Caco-2 (cell line): ENCODE data around the gene BRF1. TPM values are rescaled to one million over a fixed set of nuclear protein-coding genes. Genes with fewer than 3 reads are reported as not detected.

Source experiments
- BruUV-seq: library from RNA; stranded (reverse); fragments of 400-500 nt; replicated peaks from 2 replicates; lab custom pipeline; 2021; lab: Mats Ljungman, UMichigan
- CTCF ChIA-PET: fragments of 300-600 bp; sonication (Branson Sonifier 250); formaldehyde crosslinking; loops from one replicate; lab custom pipeline; 2022; ENCODE audit warnings: antibody characterized with exemption; lab: Charles Lee
- POLR2A ChIA-PET: fragments of 300-600 bp; sonication (Branson Sonifier 250); formaldehyde crosslinking; loops from one replicate; lab custom pipeline; 2022; ENCODE audit warnings: antibody characterized with exemption; lab: Charles Lee
- DNase-seq, 2 experiments: peaks; one replicate each; pipeline versions ENCODE4 v3.0.0 to v3.0.0-alpha.2; 2020 to 2022
- H3K27me3 ChIP-seq: replicated peaks from 2 replicates; pipeline ENCODE4 v1.6.0; 2011; ENCODE audit warnings: low read length; ENCODE audit not compliant: control insufficient read depth, insufficient read depth
- H3K36me3 ChIP-seq: 2 replicates; pipeline ENCODE4 v1.5.1; 2011; ENCODE audit warnings: low read length; ENCODE audit not compliant: control insufficient read depth, insufficient read depth
- H3K4me1 ChIP-seq: fragments of 250-450 bp; sonication (Bioruptor Pico); 2 replicates; pipeline ENCODE4 v1.5.1; 2020; ENCODE audit warnings: mild to moderate bottlenecking
- H3K4me3 ChIP-seq: 2 replicates; pipeline ENCODE4 v1.5.1; 2011; ENCODE audit warnings: low read depth, mild to moderate bottlenecking, control low read depth, low read length
- H3K9me3 ChIP-seq: fragments of 250-450 bp; sonication (Bioruptor Pico); 2 replicates; pipeline ENCODE4 v1.5.1; 2020; ENCODE audit warnings: mild to moderate bottlenecking, moderate library complexity
- H3K27ac Mint-ChIP-seq: one replicate; pipeline ENCODE4 v1.8.0; 2022; ENCODE audit warnings: mixed read lengths; ENCODE audit not compliant: unreplicated experiment
- H3K27me3 Mint-ChIP-seq: one replicate; pipeline ENCODE4 v1.8.0; 2022; ENCODE audit warnings: mixed read lengths; ENCODE audit not compliant: insufficient read depth, unreplicated experiment
- H3K36me3 Mint-ChIP-seq: one replicate; pipeline ENCODE4 v1.8.0; 2022; ENCODE audit warnings: mild to moderate bottlenecking, mixed read lengths; ENCODE audit not compliant: insufficient read depth, unreplicated experiment
- H3K4me1 Mint-ChIP-seq: one replicate; pipeline ENCODE4 v1.8.0; 2022; ENCODE audit warnings: low read depth, mixed read lengths; ENCODE audit not compliant: unreplicated experiment
- H3K4me3 Mint-ChIP-seq: one replicate; pipeline ENCODE4 v1.8.0; 2022; ENCODE audit warnings: mild to moderate bottlenecking, moderate library complexity, mixed read lengths; ENCODE audit not compliant: unreplicated experiment
- H3K9me3 Mint-ChIP-seq: one replicate; pipeline ENCODE4 v1.8.0; 2022; ENCODE audit warnings: mixed read lengths; ENCODE audit not compliant: unreplicated experiment
- intact Hi-C: fragments of 100-400 bp; cut with micrococcal nuclease; formaldehyde crosslinking; loops from one replicate; pipeline ENCODE4 v1.10.0; 2022; ENCODE audit not compliant: unreplicated experiment
- total RNA-seq: library from RNA; stranded (reverse); gene quantifications from 2 replicates; pipeline ENCODE4 v1.2.3, GENCODE V29; 2022
- TF ChIP-seq, protein P1 (sequence below), 2 experiments: fragments of 200-600 bp in 1 of 2; IDR thresholded peaks; 1 replicate in 1 of 2; 2 replicates in 1 of 2; pipeline versions ENCODE4 v1.5.1 to v1.8.0; 2011 to 2022; ENCODE audit warnings: antibody characterized with exemption in 1 of 2, control low read depth in 1 of 2, inconsistent platforms in 1 of 2, low read depth in 1 of 2, low read length in 1 of 2, mild to moderate bottlenecking in 1 of 2, moderate library complexity in 1 of 2; ENCODE audit not compliant: insufficient read depth in 1 of 2, severe bottlenecking in 1 of 2, unreplicated experiment in 1 of 2

The BRF1 gene
- total RNA-seq, 1 experiment from 2014 or later = 43.6 TPM

DNA sequence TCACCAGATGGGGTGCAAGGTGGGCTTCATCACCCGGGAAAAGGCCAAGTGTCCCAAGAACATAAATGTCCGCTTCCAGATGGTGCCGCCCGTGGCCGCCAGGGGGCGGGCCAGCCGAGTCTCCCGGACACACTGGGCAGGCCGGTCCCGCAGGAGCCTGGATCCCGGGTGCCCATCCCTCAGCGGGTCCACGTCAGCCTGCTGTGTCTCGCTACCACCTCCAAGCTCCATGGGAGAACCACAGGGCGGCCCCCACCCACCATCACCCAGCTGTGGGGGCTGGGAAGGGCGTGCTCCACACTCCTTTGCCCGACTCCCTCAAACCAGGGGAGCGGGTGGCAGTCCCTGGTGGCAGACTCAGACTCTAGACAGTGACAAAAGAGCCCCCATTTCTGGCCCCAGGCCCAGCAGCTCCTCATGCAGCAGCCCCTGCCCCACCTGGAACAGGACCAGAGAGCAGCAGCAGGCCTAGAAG, 97.7 kb downstream of the BRF1 start:
- Mint-ChIP-seq H3K9me3 (no peaks in the 10 kb centered on the region), H3K36me3 (peaks cover 45% of the 10 kb centered on the region), H3K4me3 (no peak overlapping the region), H3K27ac (no peak overlapping the region), H3K4me1 (peaks cover 6% of the 10 kb centered on the region), H3K27me3 (peaks cover 4% of the 10 kb centered on the region)
- CTCF ChIA-PET = interaction anchor here (2.4 kb wide), 1 partner anchor 149 kb away, joined by 11 read pairs; no protein-coding TSS in a partner anchor
- peak; percentile 74 to 87 for DNase-seq
- Histone ChIP-seq H3K36me3 (no peaks in the 10 kb centered on the region), H3K27me3 (no peaks in the 10 kb centered on the region), H3K4me1 (0 out of 2 replicates have a peak, but pooled peaks cover 3% of the 10 kb centered on the region), H3K4me3 (no peak overlapping the region), H3K9me3 (no peaks in the 10 kb centered on the region)
- TF ChIP-seq, protein P1, sequence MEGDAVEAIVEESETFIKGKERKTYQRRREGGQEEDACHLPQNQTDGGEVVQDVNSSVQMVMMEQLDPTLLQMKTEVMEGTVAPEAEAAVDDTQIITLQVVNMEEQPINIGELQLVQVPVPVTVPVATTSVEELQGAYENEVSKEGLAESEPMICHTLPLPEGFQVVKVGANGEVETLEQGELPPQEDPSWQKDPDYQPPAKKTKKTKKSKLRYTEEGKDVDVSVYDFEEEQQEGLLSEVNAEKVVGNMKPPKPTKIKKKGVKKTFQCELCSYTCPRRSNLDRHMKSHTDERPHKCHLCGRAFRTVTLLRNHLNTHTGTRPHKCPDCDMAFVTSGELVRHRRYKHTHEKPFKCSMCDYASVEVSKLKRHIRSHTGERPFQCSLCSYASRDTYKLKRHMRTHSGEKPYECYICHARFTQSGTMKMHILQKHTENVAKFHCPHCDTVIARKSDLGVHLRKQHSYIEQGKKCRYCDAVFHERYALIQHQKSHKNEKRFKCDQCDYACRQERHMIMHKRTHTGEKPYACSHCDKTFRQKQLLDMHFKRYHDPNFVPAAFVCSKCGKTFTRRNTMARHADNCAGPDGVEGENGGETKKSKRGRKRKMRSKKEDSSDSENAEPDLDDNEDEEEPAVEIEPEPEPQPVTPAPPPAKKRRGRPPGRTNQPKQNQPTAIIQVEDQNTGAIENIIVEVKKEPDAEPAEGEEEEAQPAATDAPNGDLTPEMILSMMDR (IDR thresholded peaks at IDR 0.05; ENCODE audit: insufficient read depth in 1 of 2, low read depth in 1 of 2, low read length in 1 of 2, severe bottlenecking in 1 of 2, unreplicated experiment in 1 of 2) = peak; percentile 91 to 93
- intact Hi-C loops = loop anchor here (1.0 to 2.0 kb wide), 3 partner anchors 78 to 149 kb away; no protein-coding TSS in a partner anchor
- no TSS peak for BruUV-seq
- POLR2A ChIA-PET = no interaction called here

DNA sequence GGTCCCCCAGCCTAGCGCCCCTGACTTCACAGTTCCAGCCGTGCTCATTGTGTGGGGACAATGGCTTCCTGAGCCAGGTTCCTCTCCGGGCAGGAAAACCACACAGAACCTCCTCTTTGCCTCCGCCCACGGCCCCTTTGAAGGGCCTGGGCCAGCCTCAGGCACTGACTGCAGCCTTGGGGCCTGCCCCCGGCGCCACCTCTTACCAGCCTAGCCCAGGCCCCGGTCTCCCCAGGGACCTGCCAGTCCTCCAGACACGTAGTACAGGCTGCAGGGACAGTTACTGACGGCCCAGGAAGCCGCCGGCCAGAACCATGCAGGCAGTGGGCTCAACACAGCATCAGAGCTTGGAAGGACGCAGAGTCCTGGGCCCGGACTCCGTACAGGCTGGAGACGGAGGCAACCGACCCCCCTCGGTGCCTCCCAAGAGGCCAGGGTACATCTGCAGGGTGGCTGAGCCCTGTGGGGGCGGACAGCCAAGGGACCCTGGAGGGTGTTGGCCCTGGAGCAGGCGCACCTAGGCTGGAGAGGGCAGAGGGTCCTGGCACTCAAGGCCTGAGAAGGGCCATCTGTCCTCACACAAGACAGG, 98.8 kb downstream of the BRF1 start:
- peaks cover 6% of the 10 kb centered on the region for H3K4me1 Mint-ChIP-seq
- Histone ChIP-seq H3K27me3 (no peaks in the 10 kb centered on the region), H3K4me1 (0 out of 2 replicates have a peak, but pooled peaks cover 3% of the 10 kb centered on the region), H3K9me3 (no peaks in the 10 kb centered on the region), H3K36me3 (no peaks in the 10 kb centered on the region), H3K4me3 (no peak overlapping the region)
- H3K36me3 Mint-ChIP-seq = peaks cover 45% of the 10 kb centered on the region
- ChIA-PET CTCF (interaction anchor here (1.2 to 1.5 kb wide), 4 partner anchors 20 to 169 kb away, joined by 3 to 6 read pairs (median 4); partner anchors contain the start of gene BTBD6), POLR2A (no interaction called here)
- no peak overlapping the region for H3K27ac Mint-ChIP-seq
- no peak overlapping the region for H3K4me3 Mint-ChIP-seq
- TF ChIP-seq, protein P1 (IDR thresholded peaks at IDR 0.05; ENCODE audit: insufficient read depth in 1 of 2, low read depth in 1 of 2, low read length in 1 of 2, severe bottlenecking in 1 of 2, unreplicated experiment in 1 of 2) = no peak
- no peak for DNase-seq
- no peaks in the 10 kb centered on the region for H3K9me3 Mint-ChIP-seq
- BruUV-seq = no TSS peak
- intact Hi-C loops = loop anchor here (2.0 kb wide), 1 partner anchor 79 kb away; no protein-coding TSS in a partner anchor
- peaks cover 4% of the 10 kb centered on the region for H3K27me3 Mint-ChIP-seq

DNA sequence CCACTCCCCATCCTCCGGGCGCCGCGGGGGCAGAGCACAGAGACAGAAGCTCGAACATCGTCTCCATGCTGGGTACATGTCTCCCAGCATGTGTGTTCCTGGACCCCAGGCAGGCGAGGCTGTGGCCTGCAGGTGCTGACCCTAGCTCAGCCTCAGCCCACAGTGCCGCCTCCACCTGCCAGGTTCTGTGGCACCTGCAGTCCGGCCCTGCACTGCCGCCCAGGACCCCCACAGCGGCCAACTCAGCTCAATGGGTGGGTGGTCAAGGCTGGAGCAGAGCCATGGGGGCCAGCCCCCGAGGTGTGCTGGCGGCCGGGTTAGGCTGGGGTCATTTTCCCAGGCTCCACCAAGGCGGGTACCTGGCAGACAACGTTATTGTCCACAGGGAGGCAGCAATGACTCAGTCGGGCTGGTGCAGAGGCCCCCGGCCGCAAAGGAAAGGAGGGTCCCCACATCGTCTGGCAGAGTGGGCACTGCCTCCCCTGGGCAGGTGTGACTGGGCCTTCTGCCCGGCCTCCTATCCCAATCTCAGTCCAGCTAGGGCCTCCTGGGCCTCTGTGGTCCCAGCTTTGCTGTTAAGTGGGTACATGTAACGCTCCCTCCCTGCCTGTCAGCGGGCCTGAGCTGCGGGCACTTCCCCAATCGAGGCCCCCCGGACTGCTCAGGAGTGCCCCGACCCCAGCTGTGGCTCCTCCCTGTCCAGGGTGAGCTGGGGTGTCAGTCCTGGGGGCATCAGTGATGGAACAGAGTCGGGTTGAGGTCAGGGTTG, 99.5 kb downstream of the BRF1 start:
- H3K4me3 Mint-ChIP-seq = no peak overlapping the region
- Histone ChIP-seq H3K4me1 (0 out of 2 replicates have a peak, but pooled peaks cover 5% of the 10 kb centered on the region), H3K27me3 (no peaks in the 10 kb centered on the region), H3K9me3 (no peaks in the 10 kb centered on the region), H3K4me3 (no peak overlapping the region), H3K36me3 (no peaks in the 10 kb centered on the region)
- CTCF ChIA-PET = interaction anchor here (0.6 to 1.5 kb wide), 7 partner anchors 19 to 208 kb away, joined by 3 to 6 read pairs (median 3); partner anchors contain the start of genes BTBD6 and NUDT14
- TF ChIP-seq, protein P1 (IDR thresholded peaks at IDR 0.05; ENCODE audit: insufficient read depth in 1 of 2, low read depth in 1 of 2, low read length in 1 of 2, severe bottlenecking in 1 of 2, unreplicated experiment in 1 of 2) = no peak
- peaks cover 4% of the 10 kb centered on the region for H3K27me3 Mint-ChIP-seq
- DNase-seq = no peak
- POLR2A ChIA-PET = no interaction called here
- no peak overlapping the region for H3K27ac Mint-ChIP-seq
- intact Hi-C loops = no loop called here
- peaks cover 6% of the 10 kb centered on the region for H3K4me1 Mint-ChIP-seq
- BruUV-seq = no TSS peak
- H3K36me3 Mint-ChIP-seq = peaks cover 39% of the 10 kb centered on the region
- no peaks in the 10 kb centered on the region for H3K9me3 Mint-ChIP-seq
